Lower lobe of right lung (tissue), 2 donors: Measurements from ENCODE around the gene CLRN2. TPM values are rescaled to one million over a fixed set of nuclear protein-coding genes. Genes with fewer than 3 reads are reported as not detected.

ENCODE experiments used
- ATAC-seq, 2 donors: fragments of 200-7000 bp; cut with Tn5 transposase; one replicate each; pipeline ENCODE4 v1.9.1; 2020 to 2022; ENCODE audit warnings: mild to moderate bottlenecking in 2 of 2, moderate library complexity in 2 of 2
- DNase-seq: peaks from one replicate; pipeline ENCODE4 v3.0.0-alpha.2; 2020
- H3K27ac ChIP-seq: fragments of 200-600 bp; one replicate; pipeline ENCODE4 v1.8.0; 2022
- H3K27me3 ChIP-seq: fragments of 200-600 bp; one replicate; pipeline ENCODE4 v1.8.0; 2022; ENCODE audit warnings: low read depth
- H3K36me3 ChIP-seq: fragments of 200-600 bp; one replicate; pipeline ENCODE4 v1.8.0; 2022; ENCODE audit warnings: mild to moderate bottlenecking
- H3K4me1 ChIP-seq: fragments of 200-600 bp; one replicate; pipeline ENCODE4 v1.8.0; 2022
- H3K4me3 ChIP-seq: fragments of 200-600 bp; one replicate; pipeline ENCODE4 v1.8.0; 2022; ENCODE audit warnings: mild to moderate bottlenecking
- H3K9me3 ChIP-seq: fragments of 200-600 bp; one replicate; pipeline ENCODE4 v1.8.0; 2022
- intact Hi-C: fragments of 100-400 bp; cut with DNase I; formaldehyde crosslinking; loops from one replicate; pipeline ENCODE4 v1.11.0; 2022
- total RNA-seq: library from RNA; stranded (reverse); fragmentation: NEBNext Ultra II Directional; extraction: Animal tissue kit (Norgen Biotek cat#: 25700); gene quantifications from one replicate; pipeline ENCODE4 v1.2.1, GENCODE V29; 2021
- TF ChIP-seq, protein P1 (sequence below): fragments of 200-600 bp; IDR thresholded peaks from one replicate; pipeline ENCODE4 v1.8.0; 2022; ENCODE audit warnings: antibody characterized with exemption, mild to moderate bottlenecking
- donor health status: DM: no; HTN: yes; CAD: no; lungs with severe emphysema.

Gene CLRN2
- total RNA-seq, 1 donor from 2014 or later: not detected

DNA sequence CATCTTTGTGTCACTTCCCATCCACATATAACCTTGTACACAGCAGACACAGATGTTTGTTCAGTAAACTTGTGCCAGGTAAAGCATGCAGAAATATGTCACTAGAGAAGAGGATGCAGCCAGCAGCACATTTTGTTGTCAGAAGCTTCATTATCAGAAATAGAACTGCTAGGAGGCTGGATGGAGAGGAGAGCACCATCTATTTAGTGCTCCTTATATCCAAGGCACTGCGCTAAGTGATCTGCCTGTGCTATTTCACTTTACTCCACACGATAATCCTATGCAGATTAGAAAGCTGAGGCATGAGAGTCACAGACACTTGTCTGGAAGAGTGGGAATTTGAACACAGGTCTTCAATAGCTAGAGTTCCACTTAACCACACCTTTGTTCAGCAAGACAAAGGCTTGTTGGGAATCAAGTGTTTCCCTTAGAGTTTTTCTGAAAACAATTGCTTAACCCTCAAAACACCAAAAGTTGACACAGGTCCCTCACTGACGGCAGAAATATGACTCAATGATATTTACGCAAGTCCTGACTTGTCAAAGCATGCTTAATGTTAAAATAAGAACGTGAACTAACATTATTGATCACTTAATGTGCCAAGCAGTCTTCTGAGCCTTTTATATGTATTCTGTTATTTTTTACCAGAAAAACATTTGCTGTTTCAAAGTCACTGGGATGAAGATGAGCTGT, 1.8 kb upstream of the CLRN2 start:
- H3K4me3 ChIP-seq: no peak overlapping the region
- intact Hi-C loops: no loop called here
- H3K36me3 ChIP-seq: peaks cover 13% of the 10 kb centered on the region

DNA sequence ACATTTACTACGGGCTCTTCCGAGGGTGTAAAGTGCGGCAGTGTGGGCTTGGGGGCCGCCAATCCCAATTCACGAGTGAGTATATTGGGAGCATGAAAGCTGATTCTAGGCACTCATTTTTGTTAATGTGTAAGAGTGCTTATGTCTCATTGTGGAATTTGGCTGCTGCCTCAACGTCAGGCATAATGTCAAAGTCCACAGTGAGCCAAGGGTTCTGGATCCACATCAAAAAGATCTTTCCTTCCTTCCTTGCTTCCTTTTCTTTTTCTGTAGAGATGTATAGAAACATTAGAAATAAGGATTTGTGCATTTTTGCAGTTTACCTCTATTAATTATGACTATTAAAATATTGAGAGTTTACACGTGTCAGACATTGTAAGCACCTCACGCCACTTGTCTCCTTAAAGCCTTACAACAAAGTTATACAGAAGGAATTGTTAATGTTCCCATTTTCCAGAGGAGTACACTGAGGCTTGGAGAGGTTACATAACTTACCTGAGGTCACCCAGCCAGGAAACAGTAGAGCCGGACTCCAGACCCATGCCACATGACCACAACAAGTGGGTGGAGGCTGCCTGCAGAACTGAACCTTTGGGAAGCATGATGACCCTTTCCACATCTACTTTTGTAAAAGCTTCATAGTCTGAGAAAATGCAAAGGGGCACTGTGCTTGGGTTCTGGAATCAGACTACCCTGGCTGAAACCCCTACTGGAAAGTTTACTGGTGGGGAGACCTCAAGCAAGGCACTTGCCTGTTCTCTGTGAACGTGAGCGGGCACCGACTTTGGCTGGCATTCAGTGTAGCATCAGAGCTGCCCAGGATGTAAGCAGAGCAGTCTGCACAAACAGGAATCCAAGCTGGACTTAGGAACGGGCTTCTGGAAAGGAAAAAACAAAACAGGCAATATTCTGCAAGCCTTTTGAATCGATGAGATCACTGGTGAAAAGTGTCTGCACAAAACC, 761 bp downstream of the CLRN2 start:
- Histone ChIP-seq H3K27me3 (no peaks in the 10 kb centered on the region), H3K4me3 (no peak overlapping the region), H3K4me1 (peaks cover 24% of the 10 kb centered on the region), H3K27ac (no peak overlapping the region), H3K36me3 (no peaks in the 10 kb centered on the region), H3K9me3 (no peaks in the 10 kb centered on the region)
- no peak for DNase-seq
- ATAC-seq: no peak
- TF ChIP-seq, protein P1, sequence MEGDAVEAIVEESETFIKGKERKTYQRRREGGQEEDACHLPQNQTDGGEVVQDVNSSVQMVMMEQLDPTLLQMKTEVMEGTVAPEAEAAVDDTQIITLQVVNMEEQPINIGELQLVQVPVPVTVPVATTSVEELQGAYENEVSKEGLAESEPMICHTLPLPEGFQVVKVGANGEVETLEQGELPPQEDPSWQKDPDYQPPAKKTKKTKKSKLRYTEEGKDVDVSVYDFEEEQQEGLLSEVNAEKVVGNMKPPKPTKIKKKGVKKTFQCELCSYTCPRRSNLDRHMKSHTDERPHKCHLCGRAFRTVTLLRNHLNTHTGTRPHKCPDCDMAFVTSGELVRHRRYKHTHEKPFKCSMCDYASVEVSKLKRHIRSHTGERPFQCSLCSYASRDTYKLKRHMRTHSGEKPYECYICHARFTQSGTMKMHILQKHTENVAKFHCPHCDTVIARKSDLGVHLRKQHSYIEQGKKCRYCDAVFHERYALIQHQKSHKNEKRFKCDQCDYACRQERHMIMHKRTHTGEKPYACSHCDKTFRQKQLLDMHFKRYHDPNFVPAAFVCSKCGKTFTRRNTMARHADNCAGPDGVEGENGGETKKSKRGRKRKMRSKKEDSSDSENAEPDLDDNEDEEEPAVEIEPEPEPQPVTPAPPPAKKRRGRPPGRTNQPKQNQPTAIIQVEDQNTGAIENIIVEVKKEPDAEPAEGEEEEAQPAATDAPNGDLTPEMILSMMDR: no peak
- intact Hi-C loops: no loop called here

More for the DNA sequence above, 1.8 kb upstream of the CLRN2 start:
- ATAC-seq (no peak), DNase-seq (no peak)
- Histone ChIP-seq H3K4me1 (peaks cover 31% of the 10 kb centered on the region), H3K9me3 (no peaks in the 10 kb centered on the region), H3K27ac (peak overlapping the region; percentile 79), H3K27me3 (no peaks in the 10 kb centered on the region)
- TF ChIP-seq, protein P1: no peak

DNA sequence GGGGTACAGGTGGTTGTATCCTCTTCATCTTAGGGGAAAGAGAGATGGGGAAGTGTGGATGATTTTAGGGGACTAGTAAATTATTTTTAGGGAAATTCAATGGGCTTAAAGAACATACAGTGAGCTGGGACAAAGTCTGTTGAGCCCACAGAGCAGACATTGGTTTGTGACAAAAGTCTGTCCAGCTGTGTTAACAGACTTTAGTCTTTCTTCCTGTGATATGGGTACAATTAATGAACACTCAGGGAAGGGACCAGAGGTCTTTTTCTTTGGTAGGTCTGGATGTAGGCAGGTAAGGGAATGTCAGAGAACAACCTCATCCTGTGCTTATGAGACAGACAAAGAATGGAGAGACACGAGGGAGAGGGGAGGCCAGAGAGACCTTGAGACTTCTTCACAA, 2.0 kb downstream of the CLRN2 start:
- Histone ChIP-seq H3K36me3 (no peaks in the 10 kb centered on the region), H3K4me1 (peaks cover 20% of the 10 kb centered on the region), H3K4me3 (no peak overlapping the region), H3K9me3 (no peaks in the 10 kb centered on the region), H3K27ac (no peak overlapping the region), H3K27me3 (no peaks in the 10 kb centered on the region)
- TF ChIP-seq, protein P1: no peak
- ATAC-seq: no peak
- intact Hi-C loops: no loop called here
- no peak for DNase-seq

DNA sequence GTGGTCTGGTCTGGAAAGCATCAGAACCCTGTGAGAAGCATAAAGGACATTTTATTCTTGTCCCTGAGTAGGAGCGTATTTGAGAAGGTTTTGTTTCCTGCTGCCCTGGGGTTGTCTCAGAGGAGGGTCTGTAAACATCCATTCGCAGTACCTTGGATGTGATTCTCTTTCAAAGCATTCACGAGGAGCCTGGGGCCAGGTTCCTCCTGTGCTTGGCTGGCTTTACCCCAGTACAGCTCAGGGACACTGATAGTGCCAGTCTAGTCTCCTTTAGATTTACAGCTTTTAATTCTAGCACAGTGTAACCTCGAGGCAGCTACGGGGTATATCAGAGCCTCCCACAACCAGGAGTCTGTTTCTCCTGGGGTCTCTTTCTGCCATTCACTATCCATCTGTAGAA, 2.7 kb downstream of the CLRN2 start:
- TF ChIP-seq, protein P1: no peak
- intact Hi-C loops: no loop called here
- DNase-seq: no peak
- no peaks in the 10 kb centered on the region for H3K36me3 ChIP-seq
- H3K27ac ChIP-seq: no peak overlapping the region
- peaks cover 15% of the 10 kb centered on the region for H3K4me1 ChIP-seq
- ATAC-seq: no peak
- no peak overlapping the region for H3K4me3 ChIP-seq
- H3K9me3 ChIP-seq: no peaks in the 10 kb centered on the region
- no peaks in the 10 kb centered on the region for H3K27me3 ChIP-seq

DNA sequence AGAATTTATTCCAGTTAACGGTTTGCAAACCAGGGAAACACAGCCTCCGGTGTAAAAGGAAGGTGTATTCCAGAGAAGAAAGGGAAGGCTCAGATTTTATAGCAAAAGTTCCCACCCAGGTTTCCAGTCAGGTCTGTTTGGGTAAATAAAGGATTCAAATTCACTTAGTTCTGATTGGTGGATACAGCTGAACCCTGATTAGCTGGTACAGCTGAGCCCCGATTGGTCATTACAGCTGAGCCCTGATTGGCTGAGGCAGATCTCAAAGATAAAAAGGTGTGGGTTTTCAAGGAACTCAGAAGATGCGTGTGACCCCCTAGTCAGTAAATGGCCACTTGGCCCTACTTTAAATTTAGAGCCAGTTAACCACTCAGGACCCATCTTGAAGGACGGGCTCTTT, 6.6 kb downstream of the CLRN2 start:
- Histone ChIP-seq H3K36me3 (no peaks in the 10 kb centered on the region), H3K27ac (no peak overlapping the region), H3K4me3 (no peak overlapping the region), H3K27me3 (no peaks in the 10 kb centered on the region), H3K4me1 (no peaks in the 10 kb centered on the region), H3K9me3 (no peaks in the 10 kb centered on the region)
- intact Hi-C loops: no loop called here
- no peak for ATAC-seq
- TF ChIP-seq, protein P1: no peak
- DNase-seq: no peak
